ENCODE results near the gene GALNT6.

GALNT6 gene

DNA sequence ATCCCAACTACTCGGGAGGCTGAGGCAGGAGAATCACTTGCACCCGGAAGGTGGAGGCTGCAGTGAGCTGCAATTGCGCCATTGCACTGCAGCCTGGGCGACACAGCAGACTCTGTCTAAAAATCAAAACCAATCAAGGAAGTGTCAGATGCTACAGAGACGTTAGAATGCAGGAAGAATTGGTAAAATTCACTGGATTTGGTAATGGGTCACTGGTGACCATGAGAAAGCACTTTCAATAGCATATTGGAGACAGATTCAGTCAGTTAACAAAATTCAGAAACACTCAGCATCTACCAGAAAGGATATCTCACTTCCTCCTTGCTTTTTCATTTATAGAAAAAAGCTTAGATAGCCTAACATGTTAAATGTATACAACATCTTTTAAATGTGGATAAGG lies 84.7 kb downstream of the GALNT6 start:
- H3K27ac ChIP-seq, result no peak overlapping the region
- TF ChIP-seq CTCF (conservative IDR thresholded peaks at IDR 0.05) (no peak), ZFX (IDR thresholded peaks at IDR 0.05) (no peak)

All from C4-2B (cell line).